GM15510 (cell line): ENCODE results near the gene NXPE4.

Experiments used
- POLR2A ChIP-seq: IDR thresholded peaks from 3 replicates; pipeline ENCODE4 v1.6.1; 2011; ENCODE audit warnings: borderline replicate concordance; ENCODE audit not compliant: insufficient read length; ENCODE audit errors: extremely low read depth

The NXPE4 gene

GRCh38 chr11:114586797-114587196 is 8.8 kb downstream of the NXPE4 start:
- TF ChIP-seq POLR2A: no peak

GRCh38 chr11:114571712-114572111 is 23.9 kb downstream of the NXPE4 start:
- no peak for TF ChIP-seq POLR2A

GRCh38 chr11:114569801-114570200 is 25.8 kb downstream of the NXPE4 start:
- TF ChIP-seq POLR2A: no peak

GRCh38 chr11:114566276-114566675 is 29.3 kb downstream of the NXPE4 start:
- TF ChIP-seq POLR2A: no peak

- TF ChIP-seq POLR2A: no peak
These were observed 30.8 kb downstream of the NXPE4 start for GRCh38 chr11:114564831-114565230.

GRCh38 chr11:114563077-114563476 is 32.5 kb downstream of the NXPE4 start:
- no peak for TF ChIP-seq POLR2A

- no peak for TF ChIP-seq POLR2A
These were observed 33.2 kb downstream of the NXPE4 start for GRCh38 chr11:114562166-114562916.

GRCh38 chr11:114559425-114560310 is 35.9 kb downstream of the NXPE4 start, which contains the start of gene NXPE1:
Gene NXPE1 (minus strand): TSS chr11:114559881. CDS start chr11:114551201, 8,680 bp downstream.
- no peak for TF ChIP-seq POLR2A

GRCh38 chr11:114556135-114556534 is 39.5 kb downstream of the NXPE4 start:
- TF ChIP-seq POLR2A: no peak

GRCh38 chr11:114553642-114554041 is 41.9 kb downstream of the NXPE4 start:
- TF ChIP-seq POLR2A: no peak

GRCh38 chr11:114551060-114551459 is 44.5 kb downstream of the NXPE4 start:
- no peak for TF ChIP-seq POLR2A

GRCh38 chr11:114525682-114526081 is 69.9 kb downstream of the NXPE4 start:
- no peak for TF ChIP-seq POLR2A

- TF ChIP-seq POLR2A: no peak
These were observed 71.5 kb downstream of the NXPE4 start for GRCh38 chr11:114524122-114524521.

- no peak for TF ChIP-seq POLR2A
These were observed 72.8 kb downstream of the NXPE4 start for GRCh38 chr11:114522818-114523217.
